Naive B cell (primary cell): Measurements from ENCODE around the gene KLF2. TPM values are rescaled to one million over a fixed set of nuclear protein-coding genes. Genes with fewer than 3 reads are reported as not detected.
"Not testable (repeated sequence)": the region's sequence is repeated elsewhere in the genome, so short reads cannot be mapped to it uniquely, and the experiment has no call there.

Experiments used
- ATAC-seq, 2 donors: fragments of 150-1000 bp; cut with Tn5 transposase; 2 replicates each; pipeline ENCODE4 v1.10.0; 2021; ENCODE audit warnings: low read depth in 2 of 2, mild to moderate bottlenecking in 2 of 2, moderate library complexity in 2 of 2
- DNase-seq: peaks from one replicate; pipeline ENCODE4 v3.0.0; 2022
- H3K27ac Mint-ChIP-seq, 6 donors: one replicate each; pipeline ENCODE4 v1.8.0; 2020 to 2022; ENCODE audit warnings: mild to moderate bottlenecking in 6 of 6, mixed read lengths in 6 of 6, moderate library complexity in 5 of 6, inconsistent platforms in 2 of 6
- H3K27me3 Mint-ChIP-seq, 3 donors: one replicate each; pipeline ENCODE4 v1.8.0; 2021 to 2022; ENCODE audit warnings: mixed read lengths in 3 of 3, mild to moderate bottlenecking in 1 of 3
- H3K36me3 Mint-ChIP-seq, 2 donors: one replicate each; pipeline ENCODE4 v1.8.0; 2020 to 2022; ENCODE audit warnings: mixed read lengths in 2 of 2, inconsistent platforms in 1 of 2, mild to moderate bottlenecking in 1 of 2
- H3K4me1 Mint-ChIP-seq, 3 donors: one replicate each; pipeline ENCODE4 v1.8.0; 2020 to 2022; ENCODE audit warnings: mixed read lengths in 3 of 3, inconsistent platforms in 1 of 3, mild to moderate bottlenecking in 1 of 3, moderate library complexity in 1 of 3
- H3K4me3 Mint-ChIP-seq, 8 donors: one replicate each; pipeline ENCODE4 v1.8.0; 2020 to 2022; ENCODE audit warnings: mild to moderate bottlenecking in 8 of 8, mixed read lengths in 8 of 8, moderate library complexity in 8 of 8, inconsistent platforms in 2 of 8
- H3K9me3 Mint-ChIP-seq, 7 donors: one replicate each; pipeline ENCODE4 v1.8.0; 2020 to 2022; ENCODE audit warnings: mixed read lengths in 7 of 7, mild to moderate bottlenecking in 5 of 7, inconsistent platforms in 2 of 7, moderate library complexity in 1 of 7
- polyA plus RNA-seq, 6 donors: library from polyadenylated mRNA; unstranded; fragments of 300-500 nt; fragmentation: Illumina TruSeq; gene quantifications; one replicate each; pipeline ENCODE4 v1.2.3, GENCODE V29; 2021; ENCODE audit warnings: low read depth in 6 of 6

KLF2 gene
- polyA plus RNA-seq, 6 donors from 2014 or later = 145 to 413 (median 248) TPM

DNA sequence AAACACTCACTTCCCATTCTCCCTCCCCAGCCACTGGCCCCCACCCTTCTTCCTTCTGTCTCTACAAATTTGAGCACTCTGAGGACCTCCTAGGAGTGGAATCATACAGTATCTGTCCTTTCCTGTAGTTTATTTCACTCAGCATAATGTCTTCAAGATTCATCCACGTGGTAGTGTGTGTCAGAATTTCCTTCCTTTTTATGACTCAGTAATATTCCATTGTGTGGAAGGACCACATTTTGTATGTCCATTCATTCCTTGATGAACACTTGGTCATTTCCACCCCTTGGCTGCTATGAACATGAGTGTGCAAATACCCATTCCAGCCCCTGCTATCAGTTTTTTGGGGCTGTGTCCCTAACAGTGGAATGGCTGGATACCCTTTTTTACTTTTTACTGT lies 9.8 kb downstream of the KLF2 start:
- H3K27me3 Mint-ChIP-seq = no peaks in the 10 kb centered on the region
- H3K36me3 Mint-ChIP-seq = peaks cover 0 to under 1% of the 10 kb centered on the region in 2 donors
- peaks cover 0 to 7% (median 0%) of the 10 kb centered on the region in 7 donors for H3K9me3 Mint-ChIP-seq
- peak overlapping the region in 1 of 8 donors; percentile 12 for H3K4me3 Mint-ChIP-seq
- no peak for DNase-seq
- H3K4me1 Mint-ChIP-seq = peaks cover 38 to 71% (median 52%) of the 10 kb centered on the region in 3 donors
- H3K27ac Mint-ChIP-seq = peak overlapping the region in 1 of 6 donors; percentile 4
- no peak for ATAC-seq

DNA sequence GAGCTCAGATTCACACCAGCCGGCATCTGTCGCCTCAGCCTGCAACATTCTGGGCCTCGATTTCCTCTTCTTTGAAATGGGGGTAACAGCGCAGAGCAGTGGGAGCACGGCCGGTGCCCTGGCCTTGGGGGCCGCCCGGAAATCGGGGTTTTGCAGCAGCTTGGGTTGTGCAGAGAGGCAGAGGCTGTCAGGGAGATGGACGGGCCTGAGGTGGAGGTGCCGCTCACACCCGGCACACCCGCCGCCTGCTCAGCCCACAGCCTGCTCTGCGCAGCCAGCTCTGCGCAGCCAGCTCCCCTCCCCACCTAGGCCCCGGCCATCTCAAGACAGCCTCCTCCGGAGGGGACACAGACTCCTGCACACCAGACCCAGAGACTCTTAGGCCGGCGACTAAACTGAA lies 10.6 kb downstream of the KLF2 start:
- Mint-ChIP-seq H3K4me3 (peak overlapping the region in 1 of 8 donors; percentile 38), H3K27me3 (no peaks in the 10 kb centered on the region), H3K9me3 (peaks cover 0 to 2% (median 0%) of the 10 kb centered on the region in 7 donors), H3K4me1 (peaks cover 41 to 69% (median 48%) of the 10 kb centered on the region in 3 donors), H3K36me3 (no peaks in the 10 kb centered on the region), H3K27ac (no peak overlapping the region)
- no peak for ATAC-seq
- no peak for DNase-seq

DNA sequence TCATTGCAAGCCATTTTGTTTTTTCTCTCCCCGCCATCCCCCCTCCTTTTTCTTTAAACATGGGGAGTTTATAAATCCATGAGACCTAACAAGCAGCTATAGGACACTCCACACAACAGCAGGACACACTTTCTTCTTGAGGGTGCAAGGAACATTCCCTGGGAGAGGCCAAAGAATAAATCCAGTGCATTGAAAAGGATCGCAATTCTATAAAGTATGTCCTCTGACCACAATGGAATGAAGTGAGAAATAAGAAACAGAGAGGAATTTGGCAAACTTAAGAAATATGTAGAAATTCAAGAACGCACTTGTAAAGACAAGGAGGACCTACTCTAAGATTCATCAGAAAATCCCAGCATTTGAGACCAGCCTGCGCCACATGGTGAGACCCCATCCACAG lies 11.9 kb downstream of the KLF2 start:
- Mint-ChIP-seq H3K36me3 (no peaks in the 10 kb centered on the region), H3K27ac (peak overlapping the region in 2 of 6 donors; percentile 33 to 49), H3K27me3 (no peaks in the 10 kb centered on the region), H3K4me3 (peak overlapping the region in 5 of 8 donors; percentile 31 to 65 (median 36)), H3K9me3 (no peaks in the 10 kb centered on the region), H3K4me1 (peaks cover 38 to 70% (median 51%) of the 10 kb centered on the region in 3 donors)
- ATAC-seq (no peak), DNase-seq (no peak)

DNA sequence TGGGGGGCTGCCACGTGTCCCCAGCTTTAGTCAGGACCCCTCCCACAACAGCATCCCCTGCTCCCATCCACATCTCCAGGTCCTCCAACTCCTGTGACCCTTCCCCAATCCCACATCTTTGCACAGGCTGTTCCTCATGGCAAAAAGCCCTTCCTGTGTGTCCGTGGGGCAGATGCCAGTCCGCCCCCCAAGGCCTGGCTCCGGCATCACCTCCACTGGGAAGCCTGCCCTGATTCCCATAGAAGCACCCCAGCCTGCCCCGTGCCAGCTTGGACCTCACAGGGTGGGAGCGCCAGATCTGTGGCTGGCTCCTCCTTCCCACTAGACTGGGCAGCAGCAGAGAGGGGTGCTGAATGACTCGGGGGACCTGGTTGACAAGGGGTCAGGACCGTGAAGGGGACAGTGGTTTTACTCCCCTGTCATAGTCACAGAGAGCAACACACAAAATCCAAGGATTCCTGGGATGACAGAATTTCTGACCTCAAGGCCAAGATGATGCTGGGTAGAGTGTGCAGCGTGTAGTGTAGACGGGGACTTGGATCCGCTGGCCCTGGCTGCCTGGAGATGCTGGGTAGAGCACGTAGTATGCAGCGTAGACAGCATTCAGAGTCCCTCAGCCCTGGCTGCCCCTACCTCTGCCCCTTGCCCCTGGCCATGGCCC lies 13.3 kb downstream of the KLF2 start:
- Mint-ChIP-seq H3K4me3 (peak overlapping the region in 7 of 8 donors; percentile 74 to 91 (median 85)), H3K36me3 (no peaks in the 10 kb centered on the region), H3K9me3 (no peaks in the 10 kb centered on the region), H3K27me3 (no peaks in the 10 kb centered on the region), H3K4me1 (peaks cover 50 to 74% (median 65%) of the 10 kb centered on the region in 3 donors), H3K27ac (peak overlapping the region in 4 of 6 donors; percentile 52 to 76 (median 66))
- DNase-seq (no peak), ATAC-seq (no peak)

DNA sequence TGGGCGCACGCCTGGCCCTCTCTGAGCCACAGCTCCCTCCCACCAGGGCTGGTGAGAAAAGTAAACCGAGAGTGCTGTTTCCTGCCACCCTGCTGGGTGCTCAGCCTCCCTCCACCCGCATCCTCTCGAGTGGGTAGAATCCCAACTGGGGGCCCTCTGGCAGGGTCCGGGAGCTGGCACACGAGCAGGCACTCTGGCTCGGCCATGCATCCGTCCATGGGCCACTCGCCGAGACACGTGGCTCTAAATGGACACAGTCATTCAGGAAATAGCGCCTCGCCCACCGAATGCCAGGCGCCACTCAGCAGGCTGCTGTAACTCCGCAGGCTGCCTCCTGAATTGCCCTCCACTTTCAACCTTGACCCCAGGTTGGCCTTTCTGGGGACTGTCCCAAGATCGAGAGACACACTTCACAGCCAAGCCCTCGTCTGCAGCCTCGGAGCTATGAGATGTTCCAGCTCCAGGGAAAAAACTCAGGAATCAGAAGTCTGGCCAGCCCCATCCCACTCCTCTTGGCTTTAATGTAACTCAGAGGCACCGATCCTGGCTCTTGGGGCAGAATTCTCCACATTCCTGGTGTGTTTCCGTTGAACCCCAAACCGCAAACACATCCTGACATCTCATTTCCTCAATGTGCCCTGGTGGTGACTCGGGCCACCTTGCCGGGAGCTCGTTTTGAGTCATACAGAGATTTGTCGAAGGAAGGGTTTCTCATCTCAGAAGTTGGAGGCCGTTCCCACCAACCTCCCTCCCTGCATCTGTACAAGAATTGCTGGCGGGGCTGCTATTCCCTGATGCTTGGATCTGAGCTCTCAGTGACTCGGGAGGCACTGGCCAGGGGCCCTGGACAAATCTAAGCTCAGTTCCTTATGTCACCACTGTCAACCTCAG lies 14.1 kb downstream of the KLF2 start:
- Mint-ChIP-seq H3K27me3 (no peaks in the 10 kb centered on the region), H3K4me3 (peak overlapping the region; percentile 64 to 91 (median 84)), H3K9me3 (no peaks in the 10 kb centered on the region), H3K4me1 (peaks cover 45 to 73% (median 63%) of the 10 kb centered on the region in 3 donors), H3K36me3 (no peaks in the 10 kb centered on the region), H3K27ac (peak overlapping the region; percentile 81 to 95 (median 90))
- DNase-seq (peak; percentile 27), ATAC-seq (no peak)

DNA sequence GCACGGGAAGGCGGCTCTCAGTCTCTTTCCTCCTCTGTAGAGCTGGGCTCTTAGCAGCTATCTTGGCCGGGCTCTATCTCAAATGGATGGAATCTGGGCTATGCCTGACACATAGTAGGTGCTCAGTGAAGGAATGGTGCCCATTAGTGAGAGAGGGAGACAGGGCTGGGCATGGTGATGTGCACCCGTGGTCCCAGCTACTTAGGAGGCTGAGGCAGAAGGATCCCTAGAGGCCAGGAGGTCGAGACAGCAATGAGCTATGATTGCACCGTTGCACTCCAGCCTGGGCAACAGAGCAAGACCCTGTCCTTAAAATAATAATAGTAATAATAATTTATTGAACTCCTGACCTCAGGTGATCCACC lies 14.7 kb downstream of the KLF2 start:
- no peaks in the 10 kb centered on the region for H3K27me3 Mint-ChIP-seq
- peak overlapping the region; percentile 64 to 91 (median 84) for H3K4me3 Mint-ChIP-seq
- H3K36me3 Mint-ChIP-seq = no peaks in the 10 kb centered on the region
- ATAC-seq = no peak
- H3K27ac Mint-ChIP-seq = peak overlapping the region in 4 of 6 donors; percentile 84 to 95 (median 92)
- peaks cover 43 to 68% (median 63%) of the 10 kb centered on the region in 3 donors for H3K4me1 Mint-ChIP-seq
- no peaks in the 10 kb centered on the region for H3K9me3 Mint-ChIP-seq
- DNase-seq = no peak

DNA sequence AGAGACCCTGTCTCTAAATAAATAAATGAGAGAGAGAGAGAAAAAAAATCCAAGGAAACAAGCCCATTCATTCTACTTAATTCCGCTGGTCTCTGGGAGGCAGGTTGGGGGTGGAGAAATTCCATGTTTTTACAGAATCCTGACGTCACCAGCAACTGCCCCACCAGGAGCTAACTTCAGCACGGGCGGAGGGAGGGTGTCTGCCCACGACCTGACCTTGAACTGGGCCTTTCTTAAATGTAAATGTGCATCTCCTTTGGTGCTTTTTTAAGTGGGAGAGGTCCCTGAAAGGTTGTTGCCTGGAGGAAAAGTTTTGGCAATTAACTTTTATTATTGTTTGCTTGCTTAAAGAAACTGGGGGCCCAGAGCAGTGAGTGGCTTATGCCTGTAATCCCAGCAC lies 15.5 kb downstream of the KLF2 start:
- Mint-ChIP-seq H3K4me3 (peak overlapping the region in 5 of 8 donors; percentile 30 to 58 (median 47)), H3K9me3 (no peaks in the 10 kb centered on the region), H3K27me3 (no peaks in the 10 kb centered on the region), H3K36me3 (no peaks in the 10 kb centered on the region), H3K4me1 (peaks cover 41 to 69% (median 63%) of the 10 kb centered on the region in 3 donors), H3K27ac (peak overlapping the region in 4 of 6 donors; percentile 54 to 95 (median 73))
- DNase-seq = no peak
- ATAC-seq = no peak

DNA sequence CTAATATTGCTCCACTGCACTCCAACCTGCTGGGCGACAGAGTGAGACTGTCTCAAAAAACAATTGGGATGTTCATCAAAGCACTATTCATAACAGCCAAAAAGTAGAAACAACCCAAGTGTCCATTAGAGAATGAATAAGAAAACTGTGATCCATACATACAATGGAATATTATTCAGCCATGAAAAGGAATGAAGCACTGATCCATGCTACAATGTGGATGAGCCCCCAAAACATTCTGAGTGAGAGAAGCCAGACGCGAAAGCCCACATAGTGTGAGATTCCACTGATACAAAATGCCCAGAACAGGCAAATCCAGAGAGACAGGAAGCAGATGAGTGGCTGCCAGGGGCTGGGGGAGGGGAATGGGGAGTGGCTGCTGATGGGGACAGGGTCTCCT lies 16.0 kb downstream of the KLF2 start:
- H3K27ac Mint-ChIP-seq = peak overlapping the region in 4 of 6 donors; percentile 58 to 95 (median 77)
- no peaks in the 10 kb centered on the region for H3K36me3 Mint-ChIP-seq
- H3K4me1 Mint-ChIP-seq = peaks cover 44 to 73% (median 63%) of the 10 kb centered on the region in 3 donors
- H3K27me3 Mint-ChIP-seq = no peaks in the 10 kb centered on the region
- H3K4me3 Mint-ChIP-seq = peak overlapping the region in 6 of 8 donors; percentile 16 to 83 (median 53)
- ATAC-seq (no peak), DNase-seq (no peak)
- H3K9me3 Mint-ChIP-seq = no peaks in the 10 kb centered on the region

DNA sequence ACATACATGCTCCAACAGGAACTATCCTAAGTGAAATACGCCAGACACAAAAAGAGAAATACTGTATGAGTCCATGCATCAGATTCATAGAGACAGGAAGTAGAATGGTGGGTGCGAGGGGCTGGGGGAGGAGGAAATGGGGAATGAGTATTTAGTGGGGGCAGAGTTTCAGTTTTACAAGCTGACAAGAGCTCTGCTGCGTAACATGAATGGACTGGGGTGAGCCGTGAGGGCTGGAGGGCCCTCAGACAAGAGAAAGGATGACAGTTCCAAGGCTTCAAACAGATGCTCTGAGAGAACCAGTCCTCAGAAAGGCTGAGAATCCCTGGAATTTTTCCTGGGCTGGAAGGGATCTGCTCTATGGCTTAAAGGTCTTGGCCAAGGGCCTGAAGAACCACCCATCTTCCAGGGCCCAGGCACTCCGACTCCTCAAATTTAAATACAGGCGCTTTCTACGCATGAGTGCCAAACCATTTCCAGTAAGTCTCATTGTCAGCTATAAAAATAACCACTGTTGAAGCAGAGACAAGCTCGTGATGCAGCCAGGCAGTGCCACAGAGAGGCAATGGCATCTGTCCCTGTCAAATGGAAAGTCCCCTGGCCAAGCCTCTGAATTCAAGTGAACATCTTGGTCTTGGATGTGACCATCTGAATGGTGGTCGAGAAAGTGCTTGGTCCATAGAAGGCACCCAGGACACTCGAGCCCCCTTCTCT lies 17.5 kb downstream of the KLF2 start:
- H3K36me3 Mint-ChIP-seq = no peaks in the 10 kb centered on the region
- DNase-seq (peak; percentile 79), ATAC-seq (peak; percentile 88 to 89)

DNA sequence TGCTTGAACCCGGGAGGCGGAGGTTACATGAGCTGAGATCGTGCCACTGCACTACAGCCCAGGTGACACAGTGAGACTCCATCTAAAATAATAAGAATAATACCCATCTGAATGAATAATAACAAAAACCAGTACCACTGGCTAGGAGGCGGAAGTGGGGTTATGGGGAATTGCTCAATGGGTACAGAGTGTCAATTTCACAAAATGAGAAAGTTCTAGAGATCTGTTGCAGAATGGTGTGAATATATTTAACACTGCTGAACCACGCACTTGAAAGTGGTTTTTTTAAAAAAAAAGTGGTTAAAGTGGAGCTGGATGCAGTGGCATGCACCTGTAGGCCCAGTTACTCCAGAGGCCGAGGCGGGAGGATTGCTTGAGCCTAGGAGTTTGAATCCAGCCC lies 18.5 kb downstream of the KLF2 start:
- DNase-seq (no peak), ATAC-seq (no peak)
- Mint-ChIP-seq H3K4me3 (peak overlapping the region in 5 of 8 donors; percentile 47 to 89 (median 75)), H3K9me3 (no peaks in the 10 kb centered on the region), H3K4me1 (peaks cover 34 to 55% (median 45%) of the 10 kb centered on the region in 3 donors), H3K27ac (peak overlapping the region; percentile 95 to 100 (median 98)), H3K36me3 (no peaks in the 10 kb centered on the region), H3K27me3 (no peaks in the 10 kb centered on the region)

More for the DNA sequence above, 17.5 kb downstream of the KLF2 start:
- Mint-ChIP-seq H3K4me3 (peak overlapping the region; percentile 39 to 89 (median 80)), H3K4me1 (peaks cover 43 to 65% (median 55%) of the 10 kb centered on the region in 3 donors), H3K27ac (peak overlapping the region; percentile 95 to 100 (median 98)), H3K27me3 (no peaks in the 10 kb centered on the region), H3K9me3 (no peaks in the 10 kb centered on the region)

DNA sequence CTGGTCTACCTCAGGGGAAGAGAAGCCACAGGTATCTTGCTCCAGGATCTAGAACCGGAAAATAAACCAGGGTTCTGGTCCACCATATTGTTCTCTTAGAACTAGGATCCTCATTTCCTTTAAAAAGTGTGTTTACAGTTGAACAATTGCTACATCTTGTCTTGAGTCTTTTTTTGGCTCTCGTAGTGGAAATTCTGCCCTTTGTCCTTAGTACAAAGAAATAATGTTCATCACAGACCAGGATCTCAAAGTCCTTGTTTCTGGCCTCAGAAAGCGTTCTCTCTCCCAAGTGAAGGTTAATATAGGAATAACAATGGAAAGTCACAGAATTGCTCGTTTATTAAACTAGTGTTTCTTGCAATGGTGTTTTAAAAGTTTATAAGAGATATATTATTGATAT lies 20.8 kb downstream of the KLF2 start:
- H3K4me3 Mint-ChIP-seq = peak overlapping the region in 2 of 8 donors; percentile 21 to 51
- peaks cover 0 to 4% of the 10 kb centered on the region in 2 donors for H3K36me3 Mint-ChIP-seq
- ATAC-seq = no peak
- DNase-seq = no peak
- peaks cover 29 to 40% (median 32%) of the 10 kb centered on the region in 3 donors for H3K4me1 Mint-ChIP-seq
- peak overlapping the region in 3 of 6 donors; percentile 18 to 77 (median 52) for H3K27ac Mint-ChIP-seq
- no peaks in the 10 kb centered on the region for H3K9me3 Mint-ChIP-seq
- no peaks in the 10 kb centered on the region for H3K27me3 Mint-ChIP-seq

DNA sequence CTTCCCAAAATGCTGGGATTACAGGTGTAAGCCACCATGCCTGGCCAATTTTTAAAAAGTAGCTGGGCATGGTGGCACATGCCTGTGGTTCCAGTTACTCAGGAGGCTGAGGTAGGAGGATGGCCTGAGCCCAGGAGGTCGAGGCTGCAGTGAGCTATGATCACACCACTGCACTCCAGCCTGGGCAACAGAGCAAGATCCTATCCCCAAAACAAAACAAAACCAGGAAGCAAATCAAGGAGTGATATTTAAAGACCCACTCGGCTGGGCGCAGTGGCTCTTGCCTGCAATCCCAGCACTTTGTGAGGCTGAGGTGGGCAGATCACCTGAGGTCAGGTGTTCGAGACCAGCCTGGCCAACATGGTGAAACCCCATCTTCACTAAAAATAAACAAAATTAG lies 22.5 kb downstream of the KLF2 start:
- not testable (repeated sequence) for ATAC-seq, H3K27me3 Mint-ChIP-seq, H3K4me3 Mint-ChIP-seq, H3K9me3 Mint-ChIP-seq, H3K36me3 Mint-ChIP-seq, DNase-seq, H3K27ac Mint-ChIP-seq
- peaks cover 29 to 40% (median 32%) of the 10 kb centered on the region in 3 donors for H3K4me1 Mint-ChIP-seq

DNA sequence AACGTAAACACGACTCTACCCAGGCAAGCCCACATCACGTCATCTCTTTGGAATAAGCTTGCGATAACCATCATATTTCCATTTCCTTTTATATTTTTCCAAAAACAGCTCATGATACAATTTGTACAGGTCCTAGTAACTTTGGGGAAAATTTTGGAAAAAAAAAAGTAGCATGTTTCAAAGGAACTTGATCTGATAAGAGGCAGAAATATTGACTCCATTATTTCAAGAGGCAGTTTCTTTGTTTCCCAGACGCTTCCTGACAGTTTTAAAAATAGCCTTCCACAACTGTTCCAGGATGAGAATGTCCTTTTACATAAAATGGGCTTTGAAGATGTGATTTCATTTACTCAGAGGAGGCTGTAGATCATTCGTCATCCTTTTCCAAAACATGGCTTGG lies 23.1 kb downstream of the KLF2 start:
- no peak overlapping the region for H3K27ac Mint-ChIP-seq
- no peak overlapping the region for H3K4me3 Mint-ChIP-seq
- DNase-seq (no peak), ATAC-seq (no peak)
- no peaks in the 10 kb centered on the region for H3K27me3 Mint-ChIP-seq
- peaks cover 0 to 4% of the 10 kb centered on the region in 2 donors for H3K36me3 Mint-ChIP-seq
- peaks cover 25 to 36% (median 27%) of the 10 kb centered on the region in 3 donors for H3K4me1 Mint-ChIP-seq
- H3K9me3 Mint-ChIP-seq = no peaks in the 10 kb centered on the region
